Gastroesophageal sphincter (tissue), 4 donors: Measurements from ENCODE around the gene CABP7. TPM values are rescaled to one million over a fixed set of nuclear protein-coding genes. Genes with fewer than 3 reads are reported as not detected.

Experiments used
- ATAC-seq: fragments of 150-250 bp; one replicate; pipeline ENCODE4 v1.9.1; 2016; ENCODE audit warnings: mild to moderate bottlenecking, moderate library complexity
- H3K27ac ChIP-seq, 4 donors: fragments of 200-600 bp; sonication (generic) in 3 of 4; 1 replicate in 3 of 4; 2 replicates in 1 of 4; pipeline ENCODE4 v1.5.1; 2016 to 2019
- H3K27me3 ChIP-seq: fragments of 200-600 bp; sonication (generic); one replicate; pipeline ENCODE4 v1.5.1; 2019
- H3K36me3 ChIP-seq, 2 donors: fragments of 200-600 bp; sonication (generic); one replicate each; pipeline ENCODE4 v1.5.1; 2019; ENCODE audit warnings: control low read depth in 1 of 2
- H3K4me1 ChIP-seq, 3 donors: fragments of 200-600 bp; sonication (generic); 1 replicate in 2 of 3; 2 replicates in 1 of 3; pipeline ENCODE4 v1.5.1; 2016 to 2019; ENCODE audit warnings: control low read depth in 2 of 3
- H3K4me3 ChIP-seq, 2 donors: fragments of 200-600 bp; sonication (generic); one replicate each; pipeline ENCODE4 v1.5.1; 2019; ENCODE audit warnings: mild to moderate bottlenecking in 1 of 2, moderate library complexity in 1 of 2
- H3K9me3 ChIP-seq, 3 donors: fragments of 200-600 bp; sonication (generic); one replicate each; pipeline ENCODE4 v1.5.1; 2017 to 2019; ENCODE audit warnings: control low read depth in 2 of 3
- EP300 ChIP-seq: sonication (generic); formaldehyde crosslinking; IDR thresholded peaks from one replicate; pipeline ENCODE4 v1.6.1; 2017; ENCODE audit warnings: antibody characterized with exemption, mild to moderate bottlenecking
- POLR2A ChIP-seq, 2 donors: fragments of 450-650 bp; IDR thresholded peaks; one replicate each; pipeline ENCODE4 v1.6.1; 2017; ENCODE audit warnings: antibody characterized with exemption in 2 of 2, mild to moderate bottlenecking in 2 of 2, moderate library complexity in 1 of 2
- POLR2AphosphoS5 ChIP-seq: sonication (generic); formaldehyde crosslinking; IDR thresholded peaks from one replicate; pipeline ENCODE4 v1.6.1; 2017; ENCODE audit warnings: antibody characterized with exemption
- WGBS, 2 donors: methylation state at CpG; one replicate each; pipeline ENCODE4 v1.1.5; 2018; ENCODE audit warnings: low coverage in 1 of 2; 5-methylcytosine and 5-hydroxymethylcytosine counted together
- total RNA-seq, 4 donors: library from RNA; depleted of rRNA; stranded (reverse); fragments of >200 nt; gene quantifications; one replicate each; pipeline ENCODE4 v1.1.0, GENCODE V29; 2016
- TF ChIP-seq, protein P1 (sequence below), 4 experiments: fragments of 200-600 bp in 2 of 4; fragments of 450-650 bp in 2 of 4; sonication (generic) in 1 of 4; IDR thresholded peaks; one replicate each; pipeline ENCODE4 v1.5.1; 2017 to 2019; ENCODE audit warnings: antibody characterized with exemption in 4 of 4, mild to moderate bottlenecking in 2 of 4, moderate library complexity in 2 of 4

The CABP7 gene
- total RNA-seq, 4 donors from 2014 or later: 0.27 to 0.62 (median 0.32) TPM; not detected in 1

DNA sequence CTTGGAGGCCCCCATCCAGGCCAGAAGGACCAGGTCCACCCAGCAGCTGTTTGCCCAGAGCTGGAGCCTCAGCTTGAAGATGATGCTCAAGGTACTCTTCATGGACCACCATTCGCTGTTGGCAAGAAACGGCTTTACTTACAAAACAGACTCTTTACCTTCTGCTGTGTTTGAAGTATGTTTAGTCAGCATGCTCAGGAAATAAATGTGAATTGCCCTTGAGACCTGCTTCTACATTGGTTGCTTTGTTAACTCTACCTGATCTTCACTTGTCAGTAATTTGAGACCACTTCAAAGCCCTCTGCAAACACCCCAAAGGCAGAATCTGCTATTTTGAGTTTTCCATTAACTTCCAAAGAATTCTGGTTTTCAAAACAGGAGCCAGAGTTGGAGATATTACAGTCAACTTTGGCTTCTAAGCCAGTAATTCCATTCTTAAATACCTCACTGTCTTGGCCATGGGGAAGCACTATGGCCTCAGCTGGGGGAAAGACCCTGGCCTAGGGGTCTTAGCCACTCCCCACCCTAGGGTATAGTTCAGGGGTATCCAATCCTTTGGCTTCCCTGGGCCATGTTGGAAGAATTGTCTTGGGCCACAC, 50.0 kb downstream of the CABP7 start:
- Histone ChIP-seq H3K27ac (no peak overlapping the region), H3K4me3 (no peak overlapping the region), H3K36me3 (peaks cover 0 to 34% of the 10 kb centered on the region in 2 donors), H3K4me1 (peaks cover 2 to 37% (median 16%) of the 10 kb centered on the region in 3 donors), H3K9me3 (no peaks in the 10 kb centered on the region), H3K27me3 (no peaks in the 10 kb centered on the region)
- no peak for TF ChIP-seq EP300
- TF ChIP-seq, protein P1, sequence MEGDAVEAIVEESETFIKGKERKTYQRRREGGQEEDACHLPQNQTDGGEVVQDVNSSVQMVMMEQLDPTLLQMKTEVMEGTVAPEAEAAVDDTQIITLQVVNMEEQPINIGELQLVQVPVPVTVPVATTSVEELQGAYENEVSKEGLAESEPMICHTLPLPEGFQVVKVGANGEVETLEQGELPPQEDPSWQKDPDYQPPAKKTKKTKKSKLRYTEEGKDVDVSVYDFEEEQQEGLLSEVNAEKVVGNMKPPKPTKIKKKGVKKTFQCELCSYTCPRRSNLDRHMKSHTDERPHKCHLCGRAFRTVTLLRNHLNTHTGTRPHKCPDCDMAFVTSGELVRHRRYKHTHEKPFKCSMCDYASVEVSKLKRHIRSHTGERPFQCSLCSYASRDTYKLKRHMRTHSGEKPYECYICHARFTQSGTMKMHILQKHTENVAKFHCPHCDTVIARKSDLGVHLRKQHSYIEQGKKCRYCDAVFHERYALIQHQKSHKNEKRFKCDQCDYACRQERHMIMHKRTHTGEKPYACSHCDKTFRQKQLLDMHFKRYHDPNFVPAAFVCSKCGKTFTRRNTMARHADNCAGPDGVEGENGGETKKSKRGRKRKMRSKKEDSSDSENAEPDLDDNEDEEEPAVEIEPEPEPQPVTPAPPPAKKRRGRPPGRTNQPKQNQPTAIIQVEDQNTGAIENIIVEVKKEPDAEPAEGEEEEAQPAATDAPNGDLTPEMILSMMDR (IDR thresholded peaks at IDR 0.05): no peak
- no peak for TF ChIP-seq POLR2A (IDR thresholded peaks at IDR 0.05)
- no peak for TF ChIP-seq POLR2AphosphoS5
- no peak for ATAC-seq
- 80 to 81% methylated on average over 1 to 2 of the region's 2 CpGs for WGBS, 2 donors

DNA sequence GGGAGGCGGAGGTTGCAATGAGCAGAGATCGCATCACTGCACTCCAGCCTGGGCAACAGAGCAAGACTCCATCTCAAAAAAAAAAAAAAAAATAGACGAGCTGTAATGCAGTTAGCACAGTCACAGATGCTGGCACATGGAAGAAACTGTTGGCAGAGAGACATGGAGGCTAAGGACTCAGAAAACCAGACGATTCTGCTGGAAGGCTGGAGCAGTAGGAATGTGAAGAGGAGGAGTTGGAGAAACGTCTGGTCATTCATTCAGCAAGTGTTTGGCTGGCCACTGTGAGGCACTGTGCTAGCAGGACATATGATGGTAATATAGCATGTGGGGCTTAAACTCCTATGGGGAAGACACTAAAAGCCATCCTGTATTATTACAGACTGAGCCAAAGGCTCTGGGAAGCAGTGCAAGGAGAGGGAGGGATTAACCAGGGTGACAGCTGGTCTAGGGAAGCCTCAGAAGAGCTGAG, 52.4 kb downstream of the CABP7 start:
- Histone ChIP-seq H3K36me3 (peaks cover 0 to 34% of the 10 kb centered on the region in 2 donors), H3K4me3 (no peak overlapping the region), H3K9me3 (no peaks in the 10 kb centered on the region), H3K27me3 (no peaks in the 10 kb centered on the region), H3K4me1 (peaks cover 2 to 22% (median 11%) of the 10 kb centered on the region in 3 donors), H3K27ac (no peak overlapping the region)
- ATAC-seq: no peak
- TF ChIP-seq EP300: no peak
- no peak for TF ChIP-seq POLR2A (IDR thresholded peaks at IDR 0.05)
- TF ChIP-seq POLR2AphosphoS5: no peak
- TF ChIP-seq, protein P1 (IDR thresholded peaks at IDR 0.05): peak in 1 of 4 experiments; percentile 9
- WGBS, 2 donors: 25 to 44% methylated on average over 4 to 5 of the region's 5 CpGs

DNA sequence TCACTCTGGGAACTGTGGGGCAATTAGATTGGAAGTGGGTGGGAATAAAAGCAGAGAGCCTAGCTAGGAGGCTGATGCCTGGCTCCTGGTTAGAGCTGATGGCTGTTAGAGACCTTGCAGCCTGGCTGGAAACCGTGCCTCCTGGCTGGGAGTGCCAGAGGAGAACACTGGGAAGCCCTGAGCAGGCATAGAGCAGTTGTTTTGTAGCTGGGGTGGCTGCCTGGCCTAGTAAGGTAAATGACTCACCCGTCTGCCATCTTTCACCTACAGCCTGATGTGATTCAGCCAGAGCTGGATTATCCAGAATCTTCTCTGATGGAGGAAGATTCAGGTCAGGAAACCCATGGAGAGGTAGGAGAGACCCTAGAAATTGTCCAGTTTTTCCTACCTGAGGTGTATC, 53.4 kb downstream of the CABP7 start:
- TF ChIP-seq, protein P1 (IDR thresholded peaks at IDR 0.05): no peak
- TF ChIP-seq EP300: no peak
- no peak for TF ChIP-seq POLR2AphosphoS5
- no peak for TF ChIP-seq POLR2A (IDR thresholded peaks at IDR 0.05)
- H3K4me1 ChIP-seq: peaks cover under 1 to 15% (median 6%) of the 10 kb centered on the region in 3 donors
- no peak for ATAC-seq
- H3K27ac ChIP-seq: peak overlapping the region in 1 of 4 donors; percentile 3
- no peaks in the 10 kb centered on the region for H3K27me3 ChIP-seq
- H3K4me3 ChIP-seq: no peak overlapping the region
- no peaks in the 10 kb centered on the region for H3K9me3 ChIP-seq
- 38% methylated on average over 1 of the region's 2 CpGs; no CpG with 5 or more reads in 1 of the 2 donors for WGBS, 2 donors
- peaks cover 0 to 34% of the 10 kb centered on the region in 2 donors for H3K36me3 ChIP-seq

DNA sequence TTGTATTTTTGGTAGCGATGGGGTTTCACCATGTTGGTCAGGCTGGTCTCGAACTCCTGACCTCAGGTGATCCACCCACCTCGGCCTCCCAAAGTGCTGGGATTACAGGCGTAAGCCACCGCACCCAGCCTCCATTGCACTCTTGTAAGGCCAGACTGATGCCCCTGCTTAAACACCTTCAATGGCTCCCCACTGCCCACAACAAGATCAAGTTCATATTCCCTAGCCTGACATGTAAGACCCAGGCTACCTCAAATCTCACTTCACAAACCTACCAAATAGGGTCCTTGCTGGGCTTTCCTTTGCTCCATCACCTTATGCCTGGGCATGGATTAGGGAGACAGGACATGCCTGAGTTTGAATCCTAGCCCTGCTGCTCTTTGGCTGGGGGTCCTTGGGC, 60.4 kb downstream of the CABP7 start:
- 92 to 96% methylated on average over 3 to 5 of the region's 5 CpGs for WGBS, 2 donors
- Histone ChIP-seq H3K27me3 (no peaks in the 10 kb centered on the region), H3K9me3 (no peaks in the 10 kb centered on the region), H3K36me3 (no peaks in the 10 kb centered on the region), H3K27ac (peak overlapping the region in 1 of 4 donors; percentile 70), H3K4me1 (peaks cover 0 to 38% (median 21%) of the 10 kb centered on the region in 3 donors), H3K4me3 (no peak overlapping the region)
- ATAC-seq: no peak
- TF ChIP-seq, protein P1 (IDR thresholded peaks at IDR 0.05): no peak
- TF ChIP-seq POLR2AphosphoS5 (no peak), EP300 (no peak), POLR2A (IDR thresholded peaks at IDR 0.05) (no peak)
